ENCODE results near the gene NEU4. TPM values are rescaled to one million over a fixed set of nuclear protein-coding genes. Genes with fewer than 3 reads are reported as not detected.

The NEU4 gene
- polyA plus RNA-seq, 1 donor from 2014 or later = not detected

- peaks cover 0 to under 1% (median 0%) of the 10 kb centered on the region in 3 donors for H3K4me1 Mint-ChIP-seq
- no peaks in the 10 kb centered on the region for H3K9me3 Mint-ChIP-seq
- H3K27ac Mint-ChIP-seq = no peak overlapping the region
- H3K4me3 Mint-ChIP-seq = no peak overlapping the region
- no peaks in the 10 kb centered on the region for H3K36me3 Mint-ChIP-seq
- peaks cover 1% of the 10 kb centered on the region for H3K27me3 Mint-ChIP-seq
Observed at GRCh38 chr2:241852981-241853631, 44.1 kb downstream of the NEU4 start.

GRCh38 chr2:241853651-241854341 is 44.8 kb downstream of the NEU4 start:
- no peaks in the 10 kb centered on the region for H3K36me3 Mint-ChIP-seq
- no peak overlapping the region for H3K4me3 Mint-ChIP-seq
- peaks cover 0 to 2% (median 1%) of the 10 kb centered on the region in 3 donors for H3K4me1 Mint-ChIP-seq
- H3K9me3 Mint-ChIP-seq = no peaks in the 10 kb centered on the region
- H3K27ac Mint-ChIP-seq = no peak overlapping the region
- H3K27me3 Mint-ChIP-seq = peaks cover 1% of the 10 kb centered on the region

- Mint-ChIP-seq H3K9me3 (no peaks in the 10 kb centered on the region), H3K4me1 (peaks cover 3% of the 10 kb centered on the region in 3 donors), H3K27me3 (peaks cover 2% of the 10 kb centered on the region), H3K36me3 (no peaks in the 10 kb centered on the region), H3K4me3 (no peak overlapping the region), H3K27ac (no peak overlapping the region)
Observed at GRCh38 chr2:241854342-241855244, 45.6 kb downstream of the NEU4 start.

GRCh38 chr2:241855245-241855887 is 46.4 kb downstream of the NEU4 start:
- Mint-ChIP-seq H3K9me3 (no peaks in the 10 kb centered on the region), H3K27me3 (peaks cover 5% of the 10 kb centered on the region), H3K4me1 (peaks cover 6% of the 10 kb centered on the region in 3 donors), H3K4me3 (no peak overlapping the region), H3K36me3 (peaks cover 2% of the 10 kb centered on the region), H3K27ac (no peak overlapping the region)

- Mint-ChIP-seq H3K27me3 (peaks cover 5% of the 10 kb centered on the region), H3K4me3 (no peak overlapping the region), H3K4me1 (peaks cover 6% of the 10 kb centered on the region in 3 donors), H3K27ac (no peak overlapping the region), H3K9me3 (no peaks in the 10 kb centered on the region), H3K36me3 (peaks cover 2% of the 10 kb centered on the region)
Observed at GRCh38 chr2:241855888-241856422, 47.0 kb downstream of the NEU4 start.

- Mint-ChIP-seq H3K9me3 (no peaks in the 10 kb centered on the region), H3K36me3 (peaks cover 2% of the 10 kb centered on the region), H3K27me3 (peaks cover 5% of the 10 kb centered on the region), H3K4me1 (peaks cover 6 to 13% (median 7%) of the 10 kb centered on the region in 3 donors), H3K27ac (peak overlapping the region in 2 of 3 donors; percentile 67 to 69), H3K4me3 (peak overlapping the region in 1 of 4 donors; percentile 42)
Observed at GRCh38 chr2:241857041-241857541, 48.1 kb downstream of the NEU4 start.

- Mint-ChIP-seq H3K27me3 (peaks cover 5% of the 10 kb centered on the region), H3K9me3 (no peaks in the 10 kb centered on the region), H3K4me3 (peak overlapping the region in 1 of 4 donors; percentile 16), H3K27ac (peak overlapping the region in 2 of 3 donors; percentile 56 to 80), H3K36me3 (peaks cover 2% of the 10 kb centered on the region), H3K4me1 (peaks cover 6 to 13% (median 7%) of the 10 kb centered on the region in 3 donors)
Observed at GRCh38 chr2:241857572-241858121, 48.7 kb downstream of the NEU4 start.

GRCh38 chr2:241858206-241859016 is 49.4 kb downstream of the NEU4 start, which contains the start of gene PDCD1:
TSS of gene PDCD1 (minus strand) at chr2:241858894. CDS start at chr2:241858838, 56 bp downstream.
- Mint-ChIP-seq H3K9me3 (no peaks in the 10 kb centered on the region), H3K36me3 (peaks cover 2% of the 10 kb centered on the region), H3K27ac (peak within 1 kb of the TSS; percentile 47 to 91 (median 90)), H3K27me3 (peaks cover 10% of the 10 kb centered on the region), H3K4me1 (peaks cover 6 to 13% (median 11%) of the 10 kb centered on the region in 3 donors), H3K4me3 (peak within 1 kb of the TSS; percentile 75 to 92 (median 82))

GRCh38 chr2:241859017-241859435 is 50.0 kb downstream of the NEU4 start:
- peaks cover 2% of the 10 kb centered on the region for H3K36me3 Mint-ChIP-seq
- H3K4me1 Mint-ChIP-seq = peaks cover 8 to 14% (median 13%) of the 10 kb centered on the region in 3 donors
- H3K27ac Mint-ChIP-seq = peak overlapping the region in 1 of 3 donors; percentile 73
- peak overlapping the region in 2 of 4 donors; percentile 81 to 92 for H3K4me3 Mint-ChIP-seq
- no peaks in the 10 kb centered on the region for H3K9me3 Mint-ChIP-seq
- H3K27me3 Mint-ChIP-seq = peaks cover 14% of the 10 kb centered on the region

- Mint-ChIP-seq H3K4me1 (peaks cover 11 to 17% (median 14%) of the 10 kb centered on the region in 3 donors), H3K9me3 (no peaks in the 10 kb centered on the region), H3K27ac (peak overlapping the region; percentile 47 to 91 (median 90)), H3K4me3 (peak overlapping the region; percentile 75 to 92 (median 82)), H3K36me3 (peaks cover 2% of the 10 kb centered on the region), H3K27me3 (peaks cover 19% of the 10 kb centered on the region)
Observed at GRCh38 chr2:241859436-241860183, 50.6 kb downstream of the NEU4 start.

- H3K27ac Mint-ChIP-seq = peak overlapping the region in 2 of 3 donors; percentile 90 to 91
- H3K27me3 Mint-ChIP-seq = peaks cover 22% of the 10 kb centered on the region
- H3K4me1 Mint-ChIP-seq = peaks cover 11 to 17% (median 15%) of the 10 kb centered on the region in 3 donors
- peak overlapping the region in 2 of 4 donors; percentile 75 to 85 for H3K4me3 Mint-ChIP-seq
- H3K9me3 Mint-ChIP-seq = no peaks in the 10 kb centered on the region
- peaks cover 2% of the 10 kb centered on the region for H3K36me3 Mint-ChIP-seq
Observed at GRCh38 chr2:241860184-241861078, 51.4 kb downstream of the NEU4 start.

GRCh38 chr2:241861264-241861663 is 52.3 kb downstream of the NEU4 start:
- Mint-ChIP-seq H3K9me3 (no peaks in the 10 kb centered on the region), H3K4me1 (peaks cover 11 to 17% (median 17%) of the 10 kb centered on the region in 3 donors), H3K4me3 (peak overlapping the region in 1 of 4 donors; percentile 4), H3K27me3 (peaks cover 22% of the 10 kb centered on the region), H3K27ac (peak overlapping the region in 2 of 3 donors; percentile 52 to 86), H3K36me3 (peaks cover 2% of the 10 kb centered on the region)

All from IgD-negative memory B cell (primary cell).